ENCODE results near the gene SEC14L6.
"Not testable (repeated sequence)": the region's sequence is repeated elsewhere in the genome, so short reads cannot be mapped to it uniquely, and the experiment has no call there.

SEC14L6 gene

GRCh38 chr22:30546616-30547015 is at the start of gene SEC14L6:
Gene SEC14L6, minus strand, starts transcription at chr22:30546741. Its CDS starts 59 bp downstream, at chr22:30546682.
- DNase-seq: no peak

GRCh38 chr22:30596199-30596598 is 49.7 kb upstream of the SEC14L6 start:
- no peak for DNase-seq

- not testable (repeated sequence) for DNase-seq
Measured at GRCh38 chr22:30592360-30592713, 45.8 kb upstream of the SEC14L6 start.

- peak; percentile 86 for DNase-seq
Measured at GRCh38 chr22:30591588-30592359, 45.2 kb upstream of the SEC14L6 start, which contains the start of gene PES1. Gene PES1, minus strand, starts transcription at chr22:30591910. Its CDS starts 77 bp downstream, at chr22:30591833.

- no peak for DNase-seq
Measured at GRCh38 chr22:30591191-30591587, 44.6 kb upstream of the SEC14L6 start.

GRCh38 chr22:30586414-30586813 is 39.9 kb upstream of the SEC14L6 start:
- no peak for DNase-seq

GRCh38 chr22:30584441-30584840 is 37.9 kb upstream of the SEC14L6 start:
- DNase-seq: no peak

- no peak for DNase-seq
Measured at GRCh38 chr22:30582788-30583545, 36.4 kb upstream of the SEC14L6 start.

GRCh38 chr22:30582051-30582450 is 35.5 kb upstream of the SEC14L6 start:
- DNase-seq: no peak

GRCh38 chr22:30580896-30581295 is 34.4 kb upstream of the SEC14L6 start:
- DNase-seq: no peak

GRCh38 chr22:30578481-30578880 is 31.9 kb upstream of the SEC14L6 start:
- no peak for DNase-seq

- DNase-seq: no peak
Measured at GRCh38 chr22:30575859-30576258, 29.3 kb upstream of the SEC14L6 start.

GRCh38 chr22:30574997-30575671 is 28.6 kb upstream of the SEC14L6 start:
- DNase-seq: no peak

GRCh38 chr22:30574095-30574981 is 27.8 kb upstream of the SEC14L6 start, which contains the start of gene GAL3ST1:
Gene GAL3ST1, minus strand, starts transcription at chr22:30574665. Its CDS starts 17,273 bp downstream, at chr22:30557392.
- no peak for DNase-seq

- DNase-seq: no peak
Measured at GRCh38 chr22:30573594-30574094, 27.1 kb upstream of the SEC14L6 start.

GRCh38 chr22:30572840-30573593 is 26.5 kb upstream of the SEC14L6 start:
- no peak for DNase-seq

- no peak for DNase-seq
Measured at GRCh38 chr22:30572210-30572609, 25.7 kb upstream of the SEC14L6 start.

- no peak for DNase-seq
Measured at GRCh38 chr22:30569674-30570202, 23.2 kb upstream of the SEC14L6 start.

- no peak for DNase-seq
Measured at GRCh38 chr22:30568137-30568805, 21.7 kb upstream of the SEC14L6 start.

- not testable (repeated sequence) for DNase-seq
Measured at GRCh38 chr22:30567277-30567676, 20.7 kb upstream of the SEC14L6 start.

- DNase-seq: no peak
Measured at GRCh38 chr22:30566125-30566524, 19.6 kb upstream of the SEC14L6 start.

Measured in DMS79 treated with DMSO at 0.1 percent for 48 hours (cell line).